ENCODE results near the gene EFNA5.
A peak's percentile ranks its signal among the peaks of the same experiment; 100 is the strongest.

The EFNA5 gene

GRCh38 chr5:107337281-107337680 lies 333.5 kb downstream of the EFNA5 start:
- peak in 1 of 2 donors; percentile 11 for DNase-seq (ENCODE audit: low read depth in 2 of 2)
- TF ChIP-seq CTCF (IDR thresholded peaks at IDR 0.05; ENCODE audit: low read depth, low read length), result no peak

GRCh38 chr5:107331882-107332281 lies 338.9 kb downstream of the EFNA5 start:
- H3K4me3 ChIP-seq (replicated peaks in 1 of 2; ENCODE audit: low read depth in 2 of 2, low read length in 2 of 2), result no peak overlapping the region
- TF ChIP-seq CTCF (IDR thresholded peaks at IDR 0.05; ENCODE audit: low read depth, low read length), result no peak
- peak; percentile 41 to 56 for DNase-seq (ENCODE audit: low read depth in 2 of 2)

More at GRCh38 chr5:107337281-107337680, 333.5 kb downstream of the EFNA5 start:
- H3K4me3 ChIP-seq (replicated peaks in 1 of 2; ENCODE audit: low read depth in 2 of 2, low read length in 2 of 2), result no peak overlapping the region

- no peak overlapping the region for H3K4me3 ChIP-seq (replicated peaks in 1 of 2; ENCODE audit: low read depth in 2 of 2, low read length in 2 of 2)
- peak in 1 of 2 donors; percentile 36 for DNase-seq (ENCODE audit: low read depth in 2 of 2)
- no peak for TF ChIP-seq CTCF (IDR thresholded peaks at IDR 0.05; ENCODE audit: low read depth, low read length)
These were observed 339.4 kb downstream of the EFNA5 start for GRCh38 chr5:107331312-107331711.

GRCh38 chr5:107330903-107331302 lies 339.8 kb downstream of the EFNA5 start:
- no peak overlapping the region for H3K4me3 ChIP-seq (replicated peaks in 1 of 2; ENCODE audit: low read depth in 2 of 2, low read length in 2 of 2)
- DNase-seq (ENCODE audit: low read depth in 2 of 2), result peak in 1 of 2 donors; percentile 8
- TF ChIP-seq CTCF (IDR thresholded peaks at IDR 0.05; ENCODE audit: low read depth, low read length), result no peak

- H3K4me3 ChIP-seq (replicated peaks in 1 of 2; ENCODE audit: low read depth in 2 of 2, low read length in 2 of 2), result no peak overlapping the region
- TF ChIP-seq CTCF (IDR thresholded peaks at IDR 0.05; ENCODE audit: low read depth, low read length), result no peak
- no peak for DNase-seq (ENCODE audit: low read depth in 2 of 2)
These were observed 340.9 kb downstream of the EFNA5 start for GRCh38 chr5:107329850-107330249.
